PC-9 (cell line): ENCODE results near the gene CDK17. TPM values are rescaled to one million over a fixed set of nuclear protein-coding genes. Genes with fewer than 3 reads are reported as not detected.

Experiments
- BruUV-seq: library from RNA; stranded (reverse); fragments of 400-500 nt; replicated peaks from 2 replicates; lab custom pipeline; 2021; lab: Mats Ljungman, UMichigan
- CTCF ChIA-PET: fragments of 300-600 bp; sonication (Branson Sonifier 250); formaldehyde crosslinking; loops from one replicate; lab custom pipeline; 2022; ENCODE audit warnings: antibody characterized with exemption; lab: Charles Lee
- POLR2A ChIA-PET: fragments of 300-600 bp; sonication (Branson Sonifier 250); formaldehyde crosslinking; loops from one replicate; lab custom pipeline; 2022; ENCODE audit warnings: antibody characterized with exemption; ENCODE audit not compliant: unreplicated experiment; lab: Charles Lee
- DNase-seq, 2 experiments: peaks; one replicate each; pipeline versions ENCODE4 v3.0.0 to v3.0.0-alpha.2; 2015 to 2022; ENCODE audit warnings: mixed read lengths in 1 of 2
- H2AFZ ChIP-seq: fragments of 200-600 bp; sonication (generic); 2 replicates; pipeline ENCODE4 v1.8.1; 2017; ENCODE audit warnings: antibody characterized with exemption
- H3F3A ChIP-seq: fragments of 200-600 bp; sonication (generic); 2 replicates; pipeline ENCODE4 v1.8.1; 2017; ENCODE audit warnings: antibody characterized with exemption, mild to moderate bottlenecking, low read depth; ENCODE audit not compliant: insufficient read depth
- H3K27ac ChIP-seq: fragments of 200-600 bp; sonication (generic); 2 replicates; pipeline ENCODE4 v1.6.1; 2016; ENCODE audit warnings: mixed run types
- H3K27me3 ChIP-seq: fragments of 200-600 bp; sonication (generic); 2 replicates; pipeline ENCODE4 v1.6.1; 2016; ENCODE audit warnings: low read depth, mixed run types; ENCODE audit not compliant: insufficient read depth
- H3K36me3 ChIP-seq: fragments of 200-600 bp; sonication (generic); 2 replicates; pipeline ENCODE4 v1.6.1; 2016; ENCODE audit warnings: low read depth, mixed run types
- H3K4me1 ChIP-seq: fragments of 200-600 bp; sonication (generic); replicated peaks from 2 replicates; pipeline ENCODE4 v1.6.1; 2016; ENCODE audit warnings: mixed run types; ENCODE audit not compliant: insufficient read depth
- H3K4me2 ChIP-seq: fragments of 200-600 bp; sonication (generic); 2 replicates; pipeline ENCODE4 v1.6.1; 2017; ENCODE audit warnings: mixed run types
- H3K4me3 ChIP-seq: fragments of 200-600 bp; sonication (generic); 2 replicates; pipeline ENCODE4 v1.6.1; 2016; ENCODE audit warnings: mixed run types
- H3K79me2 ChIP-seq: fragments of 200-600 bp; sonication (generic); 2 replicates; pipeline ENCODE4 v1.6.1; 2017; ENCODE audit warnings: low read depth, mixed run types
- H3K9me2 ChIP-seq: fragments of 200-600 bp; sonication (generic); 2 replicates; pipeline ENCODE4 v1.8.1; 2017; ENCODE audit warnings: mild to moderate bottlenecking; ENCODE audit not compliant: insufficient read depth
- H3K9me3 ChIP-seq: fragments of 200-600 bp; sonication (generic); 2 replicates; pipeline ENCODE4 v1.8.1; 2016; ENCODE audit warnings: low read depth; ENCODE audit not compliant: insufficient read depth
- H4K20me1 ChIP-seq: fragments of 200-600 bp; sonication (generic); 2 replicates; pipeline ENCODE4 v1.8.1; 2017; ENCODE audit not compliant: insufficient read depth
- CTCF ChIP-seq: fragments of 200-600 bp; sonication (generic); conservative IDR thresholded peaks from 2 replicates; pipeline ENCODE4 v1.6.1; 2017; ENCODE audit warnings: mixed run types, antibody characterized with exemption, mild to moderate bottlenecking, moderate library complexity
- EZH2 ChIP-seq: fragments of 200-600 bp; sonication (generic); IDR thresholded peaks from 2 replicates; pipeline ENCODE4 v1.8.0; 2017; ENCODE audit warnings: antibody characterized with exemption, low read depth
- intact Hi-C: fragments of 100-400 bp; cut with micrococcal nuclease; formaldehyde crosslinking; loops from one replicate; pipeline ENCODE4 v1.10.0; 2022; ENCODE audit not compliant: unreplicated experiment
- total RNA-seq: library from RNA; stranded (reverse); gene quantifications from 2 replicates; pipeline ENCODE4 v1.2.3, GENCODE V29; 2021

Gene CDK17
- total RNA-seq, 1 experiment from 2014 or later, result 29.0 TPM

GRCh38 chr12:96241431-96241830 is 158.8 kb downstream of the CDK17 start:
- Histone ChIP-seq H3K4me3 (no peak overlapping the region), H3K4me1 (no peaks in the 10 kb centered on the region), H3K36me3 (peaks cover 16% of the 10 kb centered on the region; the same call in 1 of the 2 replicates), H3K27ac (no peak overlapping the region), H2AFZ (no peak overlapping the region), H3K9me3 (no peaks in the 10 kb centered on the region), H3K79me2 (peaks cover 90% of the 10 kb centered on the region), H3K4me2 (no peak overlapping the region), H3K9me2 (no peaks in the 10 kb centered on the region), H3K27me3 (no peaks in the 10 kb centered on the region), H4K20me1 (peaks cover 66% of the 10 kb centered on the region), H3F3A (peaks cover 4% of the 10 kb centered on the region)
- POLR2A ChIA-PET, result no interaction called here
- no peak for DNase-seq
- CTCF ChIA-PET, result no interaction called here
- intact Hi-C loops, result no loop called here
- BruUV-seq, result no TSS peak
- no peak for TF ChIP-seq EZH2
- no peak for TF ChIP-seq CTCF

GRCh38 chr12:96240656-96241055 is 159.6 kb downstream of the CDK17 start:
- CTCF ChIA-PET, result interaction anchor here (0.6 kb wide), 1 partner anchor 192 kb away, joined by 8 read pairs; no protein-coding TSS in a partner anchor
- POLR2A ChIA-PET, result no interaction called here
- no peak overlapping the region for H3K4me2 ChIP-seq

GRCh38 chr12:96239711-96240635 is 160.3 kb downstream of the CDK17 start:
- TF ChIP-seq EZH2 (no peak), CTCF (no peak)
- Histone ChIP-seq H3F3A (peaks cover 4% of the 10 kb centered on the region), H3K79me2 (peaks cover 81% of the 10 kb centered on the region), H3K9me2 (no peaks in the 10 kb centered on the region), H4K20me1 (peaks cover 65% of the 10 kb centered on the region), H2AFZ (no peak overlapping the region), H3K36me3 (peaks cover 6% of the 10 kb centered on the region; the same call in 1 of the 2 replicates), H3K27me3 (no peaks in the 10 kb centered on the region), H3K4me2 (no peak overlapping the region), H3K27ac (no peak overlapping the region), H3K4me3 (no peak overlapping the region), H3K4me1 (no peaks in the 10 kb centered on the region), H3K9me3 (no peaks in the 10 kb centered on the region)
- ChIA-PET CTCF (interaction anchor here (0.6 kb wide), 1 partner anchor 192 kb away, joined by 8 read pairs; no protein-coding TSS in a partner anchor), POLR2A (no interaction called here)
- DNase-seq, result no peak
- intact Hi-C loops, result no loop called here
- no TSS peak for BruUV-seq

More at GRCh38 chr12:96240656-96241055, 159.6 kb downstream of the CDK17 start:
- intact Hi-C loops, result no loop called here
- Histone ChIP-seq H3F3A (peaks cover 4% of the 10 kb centered on the region), H3K36me3 (peaks cover 11% of the 10 kb centered on the region; the same call in 1 of the 2 replicates), H3K4me1 (no peaks in the 10 kb centered on the region), H2AFZ (no peak overlapping the region), H4K20me1 (peaks cover 66% of the 10 kb centered on the region), H3K9me3 (no peaks in the 10 kb centered on the region), H3K27ac (no peak overlapping the region), H3K9me2 (no peaks in the 10 kb centered on the region), H3K79me2 (peaks cover 88% of the 10 kb centered on the region), H3K27me3 (no peaks in the 10 kb centered on the region), H3K4me3 (no peak overlapping the region)
- no peak for TF ChIP-seq CTCF
- TF ChIP-seq EZH2, result no peak
- no peak for DNase-seq
- no TSS peak for BruUV-seq
